Measurements from ENCODE around the gene ZNF3. TPM values are rescaled to one million over a fixed set of nuclear protein-coding genes. Genes with fewer than 3 reads are reported as not detected.

ZNF3 gene
- total RNA-seq, 2 donors from 2014 or later: 20.5 to 21.4 TPM

GRCh38 chr7:100122067-100122466 is 40.5 kb upstream of the ZNF3 start:
- TF ChIP-seq POLR2A (IDR thresholded peaks at IDR 0.05): no peak
- Histone ChIP-seq H3K36me3 (no peaks in the 10 kb centered on the region), H3K9me3 (no peaks in the 10 kb centered on the region), H3K27ac (no peak overlapping the region), H3K4me3 (no peak overlapping the region), H3K4me1 (replicated peaks) (peaks cover 6% of the 10 kb centered on the region), H3K27me3 (replicated peaks; ENCODE audit: insufficient read depth) (no peaks in the 10 kb centered on the region)
- intact Hi-C loops (cut with DNase I): loop anchor here (10.0 kb wide), 2 partner anchors 127 to 223 kb away; no protein-coding TSS in a partner anchor
- WGBS: 49% methylated on average over 13 of the region's 13 CpGs
- no peak for DNase-seq (ENCODE audit: low spot score)

GRCh38 chr7:100120733-100121036 is 39.2 kb upstream of the ZNF3 start:
- peaks cover 6% of the 10 kb centered on the region for H3K4me1 ChIP-seq (replicated peaks)
- no peak for TF ChIP-seq POLR2A (IDR thresholded peaks at IDR 0.05)
- TF ChIP-seq POLR2AphosphoS5 (IDR thresholded peaks at IDR 0.05): no peak
- TF ChIP-seq CTCF (IDR thresholded peaks at IDR 0.05): no peak
- no peak overlapping the region for H3K4me3 ChIP-seq
- DNase-seq (ENCODE audit: low spot score): no peak
- H3K9me3 ChIP-seq: no peaks in the 10 kb centered on the region
- no peaks in the 10 kb centered on the region for H3K27me3 ChIP-seq (replicated peaks; ENCODE audit: insufficient read depth)
- H3K36me3 ChIP-seq: no peaks in the 10 kb centered on the region
- intact Hi-C loops (cut with DNase I): loop anchor here (10.0 kb wide), 2 partner anchors 126 to 224 kb away; no protein-coding TSS in a partner anchor
- 32% methylated on average over 1 of the region's 1 CpG for WGBS
- H3K27ac ChIP-seq: no peak overlapping the region

- intact Hi-C loops (cut with DNase I): loop anchor here (10.0 kb wide), 2 partner anchors 125 to 225 kb away; no protein-coding TSS in a partner anchor
- Histone ChIP-seq H3K36me3 (no peaks in the 10 kb centered on the region), H3K9me3 (no peaks in the 10 kb centered on the region), H3K4me3 (peak overlapping the region; percentile 56 to 73), H3K27me3 (replicated peaks; ENCODE audit: insufficient read depth) (no peaks in the 10 kb centered on the region), H3K27ac (peak overlapping the region; percentile 78 to 86), H3K4me1 (replicated peaks) (peaks cover 6% of the 10 kb centered on the region)
- WGBS: 15% methylated on average over 19 of the region's 19 CpGs
- DNase-seq (ENCODE audit: low spot score): peak; percentile 45
- TF ChIP-seq POLR2A (IDR thresholded peaks at IDR 0.05) (peak; percentile 9), CTCF (IDR thresholded peaks at IDR 0.05) (no peak)
Measured at GRCh38 chr7:100119970-100120732, 38.6 kb upstream of the ZNF3 start.

- Histone ChIP-seq H3K4me1 (replicated peaks) (peaks cover 6% of the 10 kb centered on the region), H3K27me3 (replicated peaks; ENCODE audit: insufficient read depth) (no peaks in the 10 kb centered on the region), H3K27ac (peak within 1 kb of the TSS; percentile 78 to 86), H3K4me3 (peak within 1 kb of the TSS; percentile 56 to 73), H3K9me3 (no peaks in the 10 kb centered on the region), H3K36me3 (no peaks in the 10 kb centered on the region)
- peak; percentile 94 for DNase-seq (ENCODE audit: low spot score)
- intact Hi-C loops (cut with DNase I): no loop called here
- peak; percentile 15 for TF ChIP-seq POLR2A (IDR thresholded peaks at IDR 0.05)
- peak; percentile 90 for TF ChIP-seq POLR2AphosphoS5 (IDR thresholded peaks at IDR 0.05)
- peak in 1 of 4 experiments; percentile 27 for TF ChIP-seq CTCF (IDR thresholded peaks at IDR 0.05)
- WGBS: under 1% methylated on average over 49 of the region's 49 CpGs
Measured at GRCh38 chr7:100119072-100119969, 37.8 kb upstream of the ZNF3 start, which contains the start of the genes CNPY4 and TAF6. CNPY4 (plus strand) TSS chr7:100119634; CDS start chr7:100119745, 111 bp downstream. TAF6 (minus strand) TSS chr7:100119358; CDS start chr7:100114209, 5,149 bp downstream.

GRCh38 chr7:100118388-100119071 is 37.0 kb upstream of the ZNF3 start:
- peak overlapping the region; percentile 78 to 86 for H3K27ac ChIP-seq
- intact Hi-C loops (cut with DNase I): no loop called here
- peak overlapping the region; percentile 56 to 73 for H3K4me3 ChIP-seq
- TF ChIP-seq POLR2A (IDR thresholded peaks at IDR 0.05) (no peak), POLR2AphosphoS5 (IDR thresholded peaks at IDR 0.05) (no peak), CTCF (IDR thresholded peaks at IDR 0.05) (no peak)
- DNase-seq (ENCODE audit: low spot score): no peak
- H3K4me1 ChIP-seq (replicated peaks): peaks cover 6% of the 10 kb centered on the region
- no peaks in the 10 kb centered on the region for H3K36me3 ChIP-seq
- 19% methylated on average over 18 of the region's 18 CpGs for WGBS
- H3K27me3 ChIP-seq (replicated peaks; ENCODE audit: insufficient read depth): no peaks in the 10 kb centered on the region
- H3K9me3 ChIP-seq: no peaks in the 10 kb centered on the region

All from prostate gland (tissue), 2 donors.